ENCODE results near the gene ADPRHL1.

The ADPRHL1 gene

GRCh38 chr13:113428469-113428865 lies 24.8 kb downstream of the ADPRHL1 start:
- H3K27ac ChIP-seq, result peak overlapping the region; percentile 69
- TF ChIP-seq ZFX (IDR thresholded peaks at IDR 0.05), result no peak
- TF ChIP-seq CTCF (conservative IDR thresholded peaks at IDR 0.05), result no peak

- H3K27ac ChIP-seq, result peak overlapping the region; percentile 69
Measured at GRCh38 chr13:113427562-113428468, 25.5 kb downstream of the ADPRHL1 start.

GRCh38 chr13:113426591-113426986 lies 26.7 kb downstream of the ADPRHL1 start:
- TF ChIP-seq CTCF (conservative IDR thresholded peaks at IDR 0.05), result no peak
- TF ChIP-seq ZFX (IDR thresholded peaks at IDR 0.05), result no peak
- no peak overlapping the region for H3K27ac ChIP-seq

More at GRCh38 chr13:113427562-113428468, 25.5 kb downstream of the ADPRHL1 start:
- TF ChIP-seq CTCF (conservative IDR thresholded peaks at IDR 0.05) (no peak), ZFX (IDR thresholded peaks at IDR 0.05) (no peak)

GRCh38 chr13:113425941-113426590 lies 27.2 kb downstream of the ADPRHL1 start:
- H3K27ac ChIP-seq, result no peak overlapping the region
- TF ChIP-seq ZFX (IDR thresholded peaks at IDR 0.05) (no peak), CTCF (conservative IDR thresholded peaks at IDR 0.05) (no peak)

GRCh38 chr13:113423520-113424163 lies 29.6 kb downstream of the ADPRHL1 start:
- TF ChIP-seq CTCF (conservative IDR thresholded peaks at IDR 0.05) (no peak), ZFX (IDR thresholded peaks at IDR 0.05) (no peak)
- no peak overlapping the region for H3K27ac ChIP-seq

- H3K27ac ChIP-seq, result no peak overlapping the region
- TF ChIP-seq ZFX (IDR thresholded peaks at IDR 0.05) (no peak), CTCF (conservative IDR thresholded peaks at IDR 0.05) (no peak)
Measured at GRCh38 chr13:113422807-113423519, 30.3 kb downstream of the ADPRHL1 start.
